ENCODE data around the gene SAMD13. TPM values are rescaled to one million over a fixed set of nuclear protein-coding genes. Genes with fewer than 3 reads are reported as not detected.

Gene SAMD13
- total and polyA plus RNA-seq, 4 donors: 0.17 to 0.61 (median 0.17) TPM; not detected in 1

DNA sequence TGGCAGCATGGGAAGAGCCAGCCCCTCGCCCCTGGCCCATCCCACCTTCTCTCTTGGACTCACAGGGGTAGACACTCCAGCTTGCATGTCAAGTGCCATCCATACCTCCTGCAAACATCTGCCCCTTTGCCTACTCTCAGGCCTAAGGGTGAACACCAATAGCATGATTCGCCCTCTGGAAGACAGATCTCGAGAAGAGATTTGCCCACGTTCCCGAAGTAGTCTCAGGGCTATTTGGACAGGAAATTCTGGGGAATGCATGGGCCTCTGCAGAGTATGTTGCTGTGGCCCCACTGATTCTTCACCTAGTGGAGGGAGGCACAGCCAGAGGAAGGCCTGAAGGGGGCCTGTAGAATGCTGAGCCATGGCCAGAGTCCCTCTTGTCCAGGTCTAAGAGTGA, 66.9 kb downstream of the SAMD13 start:
- Histone ChIP-seq H3K27ac (ENCODE audit: low read depth in 1 of 2, low read length in 2 of 2) (no peak overlapping the region), H3K4me1 (ENCODE audit: control insufficient read depth in 4 of 4, insufficient read depth in 4 of 4, low read length in 3 of 4) (no peaks in the 10 kb centered on the region), H3K27me3 (ENCODE audit: control insufficient read depth in 4 of 4, insufficient read depth in 4 of 4, low read length in 3 of 4) (no peaks in the 10 kb centered on the region), H3K36me3 (ENCODE audit: control insufficient read depth in 4 of 4, insufficient read depth in 3 of 4, low read depth in 1 of 4, low read length in 3 of 4) (no peaks in the 10 kb centered on the region), H3K4me3 (ENCODE audit: low read depth in 1 of 3, low read length in 3 of 3) (no peak overlapping the region), H3K9me3 (ENCODE audit: control insufficient read depth in 4 of 4, low read length in 3 of 4) (no peaks in the 10 kb centered on the region), H3K9ac (ENCODE audit: low read depth in 1 of 2, low read length in 2 of 2) (no peak overlapping the region)
- TF ChIP-seq RXRA (IDR thresholded peaks at IDR 0.05) (no peak), GABPA (IDR thresholded peaks at IDR 0.05 in 1 of 2, conservative IDR thresholded peaks at IDR 0.05 in 1 of 2) (no peak), HNF4A (conservative IDR thresholded peaks at IDR 0.05) (no peak), NR2F2 (IDR thresholded peaks at IDR 0.05) (no peak), RAD21 (IDR thresholded peaks at IDR 0.05) (no peak), JUND (IDR thresholded peaks at IDR 0.05) (no peak), FOXA2 (IDR thresholded peaks at IDR 0.05) (no peak)
- TF ChIP-seq, protein P1, sequence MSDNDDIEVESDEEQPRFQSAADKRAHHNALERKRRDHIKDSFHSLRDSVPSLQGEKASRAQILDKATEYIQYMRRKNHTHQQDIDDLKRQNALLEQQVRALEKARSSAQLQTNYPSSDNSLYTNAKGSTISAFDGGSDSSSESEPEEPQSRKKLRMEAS (IDR thresholded peaks at IDR 0.05): no peak
- TF ChIP-seq, protein P2, sequence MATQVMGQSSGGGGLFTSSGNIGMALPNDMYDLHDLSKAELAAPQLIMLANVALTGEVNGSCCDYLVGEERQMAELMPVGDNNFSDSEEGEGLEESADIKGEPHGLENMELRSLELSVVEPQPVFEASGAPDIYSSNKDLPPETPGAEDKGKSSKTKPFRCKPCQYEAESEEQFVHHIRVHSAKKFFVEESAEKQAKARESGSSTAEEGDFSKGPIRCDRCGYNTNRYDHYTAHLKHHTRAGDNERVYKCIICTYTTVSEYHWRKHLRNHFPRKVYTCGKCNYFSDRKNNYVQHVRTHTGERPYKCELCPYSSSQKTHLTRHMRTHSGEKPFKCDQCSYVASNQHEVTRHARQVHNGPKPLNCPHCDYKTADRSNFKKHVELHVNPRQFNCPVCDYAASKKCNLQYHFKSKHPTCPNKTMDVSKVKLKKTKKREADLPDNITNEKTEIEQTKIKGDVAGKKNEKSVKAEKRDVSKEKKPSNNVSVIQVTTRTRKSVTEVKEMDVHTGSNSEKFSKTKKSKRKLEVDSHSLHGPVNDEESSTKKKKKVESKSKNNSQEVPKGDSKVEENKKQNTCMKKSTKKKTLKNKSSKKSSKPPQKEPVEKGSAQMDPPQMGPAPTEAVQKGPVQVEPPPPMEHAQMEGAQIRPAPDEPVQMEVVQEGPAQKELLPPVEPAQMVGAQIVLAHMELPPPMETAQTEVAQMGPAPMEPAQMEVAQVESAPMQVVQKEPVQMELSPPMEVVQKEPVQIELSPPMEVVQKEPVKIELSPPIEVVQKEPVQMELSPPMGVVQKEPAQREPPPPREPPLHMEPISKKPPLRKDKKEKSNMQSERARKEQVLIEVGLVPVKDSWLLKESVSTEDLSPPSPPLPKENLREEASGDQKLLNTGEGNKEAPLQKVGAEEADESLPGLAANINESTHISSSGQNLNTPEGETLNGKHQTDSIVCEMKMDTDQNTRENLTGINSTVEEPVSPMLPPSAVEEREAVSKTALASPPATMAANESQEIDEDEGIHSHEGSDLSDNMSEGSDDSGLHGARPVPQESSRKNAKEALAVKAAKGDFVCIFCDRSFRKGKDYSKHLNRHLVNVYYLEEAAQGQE (IDR thresholded peaks at IDR 0.05): no peak
- TF ChIP-seq, protein P3, sequence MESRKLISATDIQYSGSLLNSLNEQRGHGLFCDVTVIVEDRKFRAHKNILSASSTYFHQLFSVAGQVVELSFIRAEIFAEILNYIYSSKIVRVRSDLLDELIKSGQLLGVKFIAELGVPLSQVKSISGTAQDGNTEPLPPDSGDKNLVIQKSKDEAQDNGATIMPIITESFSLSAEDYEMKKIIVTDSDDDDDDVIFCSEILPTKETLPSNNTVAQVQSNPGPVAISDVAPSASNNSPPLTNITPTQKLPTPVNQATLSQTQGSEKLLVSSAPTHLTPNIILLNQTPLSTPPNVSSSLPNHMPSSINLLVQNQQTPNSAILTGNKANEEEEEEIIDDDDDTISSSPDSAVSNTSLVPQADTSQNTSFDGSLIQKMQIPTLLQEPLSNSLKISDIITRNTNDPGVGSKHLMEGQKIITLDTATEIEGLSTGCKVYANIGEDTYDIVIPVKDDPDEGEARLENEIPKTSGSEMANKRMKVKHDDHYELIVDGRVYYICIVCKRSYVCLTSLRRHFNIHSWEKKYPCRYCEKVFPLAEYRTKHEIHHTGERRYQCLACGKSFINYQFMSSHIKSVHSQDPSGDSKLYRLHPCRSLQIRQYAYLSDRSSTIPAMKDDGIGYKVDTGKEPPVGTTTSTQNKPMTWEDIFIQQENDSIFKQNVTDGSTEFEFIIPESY (IDR thresholded peaks at IDR 0.05): no peak
- 96% methylated on average over 5 of the region's 5 CpGs for WGBS
- no peak for DNase-seq (ENCODE audit: low spot score)

DNA sequence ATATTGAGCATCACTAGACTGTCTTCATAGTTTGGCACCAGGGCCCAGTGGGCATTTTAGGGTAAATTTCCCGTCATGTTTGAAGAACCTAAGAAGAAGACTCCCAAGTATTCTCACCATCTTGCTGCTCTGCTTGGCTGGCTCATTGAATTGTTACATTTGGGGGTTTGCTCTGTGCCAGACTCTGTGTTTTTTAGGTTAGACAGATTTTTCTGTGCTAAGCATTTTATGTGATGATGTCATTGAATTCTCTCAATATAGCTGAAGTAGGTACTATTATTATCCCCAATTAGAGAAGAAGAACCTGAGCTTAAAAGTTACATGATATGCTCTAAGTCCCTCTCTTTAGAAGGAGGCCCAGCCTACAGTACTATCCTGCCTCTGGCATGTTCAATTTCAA, 68.8 kb downstream of the SAMD13 start:
- WGBS: 91% methylated on average over 1 of the region's 1 CpG
- no peak overlapping the region for H3K4me3 ChIP-seq (ENCODE audit: low read depth in 1 of 3, low read length in 3 of 3)
- no peak overlapping the region for H3K27ac ChIP-seq (ENCODE audit: low read depth in 1 of 2, low read length in 2 of 2)
- H3K36me3 ChIP-seq (ENCODE audit: control insufficient read depth in 4 of 4, insufficient read depth in 3 of 4, low read depth in 1 of 4, low read length in 3 of 4): no peaks in the 10 kb centered on the region
- no peak for DNase-seq (ENCODE audit: low spot score)
- H3K4me1 ChIP-seq (ENCODE audit: control insufficient read depth in 4 of 4, insufficient read depth in 4 of 4, low read length in 3 of 4): no peaks in the 10 kb centered on the region
- H3K9ac ChIP-seq (ENCODE audit: low read depth in 1 of 2, low read length in 2 of 2): no peak overlapping the region
- no peaks in the 10 kb centered on the region for H3K27me3 ChIP-seq (ENCODE audit: control insufficient read depth in 4 of 4, insufficient read depth in 4 of 4, low read length in 3 of 4)
- no peaks in the 10 kb centered on the region for H3K9me3 ChIP-seq (ENCODE audit: control insufficient read depth in 4 of 4, low read length in 3 of 4)
- no peak for TF ChIP-seq RAD21 (IDR thresholded peaks at IDR 0.05)
- no peak for TF ChIP-seq SP1 (IDR thresholded peaks at IDR 0.05)
- no peak for TF ChIP-seq ATF3 (IDR thresholded peaks at IDR 0.05)

DNA sequence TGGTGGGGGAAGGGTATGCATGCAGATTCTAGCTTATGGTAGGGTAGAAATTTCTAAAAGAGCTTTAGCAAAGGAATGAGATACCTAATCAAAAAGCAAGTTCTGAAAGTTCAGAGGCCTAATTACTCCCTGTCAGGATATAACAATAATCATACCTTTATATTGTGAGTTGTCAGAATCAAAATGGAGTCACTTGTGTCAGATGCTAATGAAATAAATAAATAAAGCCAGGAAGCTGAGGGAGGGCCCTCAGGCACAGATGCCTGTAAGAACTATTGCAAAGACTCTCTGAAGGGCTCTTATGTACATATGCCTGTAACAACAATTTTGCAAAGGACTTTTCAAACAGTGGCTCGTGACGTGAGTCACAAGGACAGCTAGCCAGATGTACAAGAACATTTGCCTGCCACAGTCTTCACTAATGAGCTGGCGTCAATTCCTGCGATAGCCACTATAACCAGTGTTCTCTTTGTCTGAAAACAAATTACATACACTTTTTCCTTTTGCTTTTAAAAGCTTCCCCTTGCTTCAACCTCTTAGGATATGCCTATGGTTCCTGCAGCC, 69.4 kb downstream of the SAMD13 start:
- Histone ChIP-seq H3K36me3 (ENCODE audit: control insufficient read depth in 4 of 4, insufficient read depth in 3 of 4, low read depth in 1 of 4, low read length in 3 of 4) (no peaks in the 10 kb centered on the region), H3K9me3 (ENCODE audit: control insufficient read depth in 4 of 4, low read length in 3 of 4) (no peaks in the 10 kb centered on the region), H3K27me3 (ENCODE audit: control insufficient read depth in 4 of 4, insufficient read depth in 4 of 4, low read length in 3 of 4) (no peaks in the 10 kb centered on the region), H3K9ac (ENCODE audit: low read depth in 1 of 2, low read length in 2 of 2) (no peak overlapping the region), H3K4me3 (ENCODE audit: low read depth in 1 of 3, low read length in 3 of 3) (no peak overlapping the region), H3K4me1 (ENCODE audit: control insufficient read depth in 4 of 4, insufficient read depth in 4 of 4, low read length in 3 of 4) (no peaks in the 10 kb centered on the region), H3K27ac (ENCODE audit: low read depth in 1 of 2, low read length in 2 of 2) (no peak overlapping the region)
- no peak for DNase-seq (ENCODE audit: low spot score)
- WGBS: 94% methylated on average over 4 of the region's 4 CpGs
- TF ChIP-seq FOXA2 (IDR thresholded peaks at IDR 0.05): no peak
- no peak for TF ChIP-seq YY1 (IDR thresholded peaks at IDR 0.05)
- TF ChIP-seq, protein P4, sequence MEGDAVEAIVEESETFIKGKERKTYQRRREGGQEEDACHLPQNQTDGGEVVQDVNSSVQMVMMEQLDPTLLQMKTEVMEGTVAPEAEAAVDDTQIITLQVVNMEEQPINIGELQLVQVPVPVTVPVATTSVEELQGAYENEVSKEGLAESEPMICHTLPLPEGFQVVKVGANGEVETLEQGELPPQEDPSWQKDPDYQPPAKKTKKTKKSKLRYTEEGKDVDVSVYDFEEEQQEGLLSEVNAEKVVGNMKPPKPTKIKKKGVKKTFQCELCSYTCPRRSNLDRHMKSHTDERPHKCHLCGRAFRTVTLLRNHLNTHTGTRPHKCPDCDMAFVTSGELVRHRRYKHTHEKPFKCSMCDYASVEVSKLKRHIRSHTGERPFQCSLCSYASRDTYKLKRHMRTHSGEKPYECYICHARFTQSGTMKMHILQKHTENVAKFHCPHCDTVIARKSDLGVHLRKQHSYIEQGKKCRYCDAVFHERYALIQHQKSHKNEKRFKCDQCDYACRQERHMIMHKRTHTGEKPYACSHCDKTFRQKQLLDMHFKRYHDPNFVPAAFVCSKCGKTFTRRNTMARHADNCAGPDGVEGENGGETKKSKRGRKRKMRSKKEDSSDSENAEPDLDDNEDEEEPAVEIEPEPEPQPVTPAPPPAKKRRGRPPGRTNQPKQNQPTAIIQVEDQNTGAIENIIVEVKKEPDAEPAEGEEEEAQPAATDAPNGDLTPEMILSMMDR (IDR thresholded peaks at IDR 0.05; ENCODE audit: low read depth, low read length, missing input control): no peak
- TF ChIP-seq, protein P1 (IDR thresholded peaks at IDR 0.05): no peak
- TF ChIP-seq HNF4A (conservative IDR thresholded peaks at IDR 0.05): no peak
- TF ChIP-seq, protein P2 (IDR thresholded peaks at IDR 0.05): no peak
- no peak for TF ChIP-seq JUND (IDR thresholded peaks at IDR 0.05)
- TF ChIP-seq RXRA (IDR thresholded peaks at IDR 0.05): no peak
- no peak for TF ChIP-seq SP1 (IDR thresholded peaks at IDR 0.05)
- no peak for TF ChIP-seq FOXA1 (IDR thresholded peaks at IDR 0.05)
